Neuron (in vitro differentiated cells): ENCODE measurements around the gene EEFSEC.

Experiments used
- H2AFZ ChIP-seq: one replicate; pipeline ENCODE4 v1.6.1; 2013; ENCODE audit warnings: low read depth, mild to moderate bottlenecking, inconsistent platforms, low read length, moderate library complexity
- H3K27me3 ChIP-seq: one replicate; pipeline ENCODE4 v1.6.1; 2013; ENCODE audit warnings: low read length; ENCODE audit not compliant: insufficient read depth
- H3K36me3 ChIP-seq: one replicate; pipeline ENCODE4 v1.6.1; 2013; ENCODE audit warnings: low read length; ENCODE audit not compliant: insufficient read depth
- H3K4me1 ChIP-seq: one replicate; pipeline ENCODE4 v1.6.1; 2013; ENCODE audit warnings: low read length; ENCODE audit not compliant: insufficient read depth
- H3K4me3 ChIP-seq: 2 replicates; pipeline ENCODE4 v1.5.1; 2013; ENCODE audit warnings: mild to moderate bottlenecking, low read length, moderate library complexity
- H3K9me3 ChIP-seq: one replicate; pipeline ENCODE4 v1.6.1; 2013; ENCODE audit warnings: low read length

The EEFSEC gene

DNA sequence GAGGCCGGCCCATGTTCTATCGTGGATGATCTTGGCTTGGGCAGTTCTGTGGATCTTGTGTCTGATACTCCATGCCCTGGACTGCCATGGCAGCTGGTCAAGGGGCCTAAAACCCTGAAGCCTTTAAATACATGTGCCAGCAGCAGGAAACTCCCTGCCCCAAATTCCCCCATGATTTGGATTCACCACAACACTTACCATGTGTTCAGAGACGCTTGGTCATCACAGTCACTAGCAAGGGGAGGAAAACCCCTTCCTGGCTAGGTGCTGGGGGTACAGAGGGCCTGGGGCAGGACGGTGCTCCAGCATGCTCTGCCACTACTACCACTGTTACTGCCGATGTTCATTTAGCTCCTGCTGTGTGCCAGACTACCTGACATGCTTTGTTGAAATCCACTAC is 219.0 kb downstream of the EEFSEC start:
- Histone ChIP-seq H3K9me3 (no peaks in the 10 kb centered on the region), H2AFZ (no peak overlapping the region), H3K4me3 (no peak overlapping the region), H3K4me1 (peaks cover 2% of the 10 kb centered on the region), H3K36me3 (no peaks in the 10 kb centered on the region), H3K27me3 (no peaks in the 10 kb centered on the region)

DNA sequence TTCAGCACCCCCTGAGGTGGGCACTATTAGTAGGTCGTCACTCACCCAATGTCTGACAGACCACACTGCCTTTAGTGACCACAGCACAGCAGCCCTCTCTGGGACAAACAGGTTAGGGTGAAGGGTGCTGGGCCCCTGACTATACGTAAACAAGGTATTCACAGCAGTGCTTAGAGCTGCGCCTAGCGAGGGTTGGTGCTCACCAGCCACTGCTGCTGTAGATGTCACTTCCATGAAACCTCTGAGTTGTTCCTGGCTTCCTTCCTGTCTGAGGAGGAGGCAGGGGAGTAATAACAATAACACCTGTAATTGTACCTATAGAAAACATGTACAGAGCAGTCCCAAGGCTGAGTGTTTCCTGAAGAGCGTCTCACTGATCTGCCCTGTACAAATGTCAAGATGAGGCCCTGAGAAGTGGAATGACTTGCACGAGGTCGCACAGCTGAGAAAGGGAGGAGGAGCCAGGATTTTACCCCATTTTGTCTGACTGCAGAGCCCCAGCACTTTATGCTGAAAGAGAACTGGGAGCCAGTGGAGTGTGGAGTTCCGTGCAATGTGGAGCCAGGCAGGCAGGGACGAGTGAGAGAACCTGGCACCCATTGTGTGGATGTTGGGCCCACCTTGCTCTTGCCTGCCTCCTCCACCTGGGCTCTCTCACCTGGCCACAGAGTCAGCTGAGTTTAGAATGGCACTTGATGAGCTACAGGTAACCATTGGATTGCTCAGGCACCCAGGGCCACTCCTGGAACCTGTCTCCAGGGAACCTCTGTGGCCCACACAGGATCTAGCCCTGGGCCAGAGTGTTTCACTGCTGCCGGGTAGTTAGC is 219.6 kb downstream of the EEFSEC start:
- Histone ChIP-seq H2AFZ (no peak overlapping the region), H3K4me1 (peaks cover 2% of the 10 kb centered on the region), H3K4me3 (no peak overlapping the region), H3K9me3 (no peaks in the 10 kb centered on the region), H3K27me3 (no peaks in the 10 kb centered on the region), H3K36me3 (no peaks in the 10 kb centered on the region)

DNA sequence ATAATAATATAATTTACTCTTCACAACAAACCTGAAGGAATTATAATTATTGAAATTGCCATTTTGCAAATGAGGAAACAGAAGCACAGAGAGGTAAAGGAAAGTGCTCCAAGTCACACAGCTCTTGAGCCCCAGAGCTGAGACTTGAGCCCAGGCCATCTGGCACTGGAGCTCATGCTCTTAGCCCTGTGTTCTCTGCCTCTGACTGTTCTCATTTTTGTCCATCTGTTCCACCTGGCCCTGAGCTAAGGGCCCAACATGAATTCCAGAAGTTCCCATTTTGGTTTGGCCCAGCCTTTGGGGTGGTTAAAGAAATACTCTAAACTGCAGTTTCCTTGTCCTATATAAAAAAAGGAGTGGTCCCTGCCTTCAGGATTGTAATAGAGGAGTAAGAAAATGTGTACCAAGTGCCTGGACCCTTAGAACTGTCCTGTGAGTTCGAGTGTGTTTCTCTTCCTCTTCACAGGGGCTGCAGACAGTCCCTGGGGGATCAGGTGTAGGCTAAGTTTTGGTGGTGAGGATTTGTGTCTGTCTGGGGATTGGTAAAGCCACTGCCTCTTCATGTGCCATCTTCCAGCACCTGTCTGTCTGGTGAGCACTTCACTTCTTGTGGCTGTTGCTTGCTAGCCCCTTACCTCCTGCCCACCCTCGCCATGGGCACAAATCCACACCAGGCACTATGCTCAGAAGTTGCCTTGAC is 221.6 kb downstream of the EEFSEC start:
- no peak overlapping the region for H3K4me3 ChIP-seq
- H3K4me1 ChIP-seq, result peaks cover 2% of the 10 kb centered on the region
- H2AFZ ChIP-seq, result no peak overlapping the region
- H3K36me3 ChIP-seq, result no peaks in the 10 kb centered on the region
- H3K27me3 ChIP-seq, result no peaks in the 10 kb centered on the region
- no peaks in the 10 kb centered on the region for H3K9me3 ChIP-seq

DNA sequence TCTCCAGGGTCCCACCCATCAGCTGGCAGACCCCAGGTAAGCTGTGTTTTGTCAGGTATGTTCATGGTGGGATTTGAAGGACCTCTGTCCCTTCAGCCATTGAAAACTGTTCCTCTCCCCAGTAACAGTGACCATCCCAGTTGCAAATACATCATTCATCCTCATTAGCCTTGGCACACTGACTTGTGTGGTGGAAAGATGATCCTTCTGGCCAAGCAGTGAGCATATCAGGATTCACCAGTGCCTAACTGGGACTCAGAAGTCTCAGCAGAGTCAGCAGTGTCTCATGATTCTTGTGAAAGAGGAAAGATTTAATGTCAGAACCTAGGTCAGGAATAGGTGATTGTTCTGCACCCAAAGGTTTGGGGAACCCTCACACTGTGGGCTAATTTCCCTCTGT is 223.2 kb downstream of the EEFSEC start:
- no peaks in the 10 kb centered on the region for H3K27me3 ChIP-seq
- no peak overlapping the region for H3K4me3 ChIP-seq
- peaks cover 2% of the 10 kb centered on the region for H3K4me1 ChIP-seq
- no peaks in the 10 kb centered on the region for H3K36me3 ChIP-seq
- no peak overlapping the region for H2AFZ ChIP-seq
- H3K9me3 ChIP-seq, result no peaks in the 10 kb centered on the region

DNA sequence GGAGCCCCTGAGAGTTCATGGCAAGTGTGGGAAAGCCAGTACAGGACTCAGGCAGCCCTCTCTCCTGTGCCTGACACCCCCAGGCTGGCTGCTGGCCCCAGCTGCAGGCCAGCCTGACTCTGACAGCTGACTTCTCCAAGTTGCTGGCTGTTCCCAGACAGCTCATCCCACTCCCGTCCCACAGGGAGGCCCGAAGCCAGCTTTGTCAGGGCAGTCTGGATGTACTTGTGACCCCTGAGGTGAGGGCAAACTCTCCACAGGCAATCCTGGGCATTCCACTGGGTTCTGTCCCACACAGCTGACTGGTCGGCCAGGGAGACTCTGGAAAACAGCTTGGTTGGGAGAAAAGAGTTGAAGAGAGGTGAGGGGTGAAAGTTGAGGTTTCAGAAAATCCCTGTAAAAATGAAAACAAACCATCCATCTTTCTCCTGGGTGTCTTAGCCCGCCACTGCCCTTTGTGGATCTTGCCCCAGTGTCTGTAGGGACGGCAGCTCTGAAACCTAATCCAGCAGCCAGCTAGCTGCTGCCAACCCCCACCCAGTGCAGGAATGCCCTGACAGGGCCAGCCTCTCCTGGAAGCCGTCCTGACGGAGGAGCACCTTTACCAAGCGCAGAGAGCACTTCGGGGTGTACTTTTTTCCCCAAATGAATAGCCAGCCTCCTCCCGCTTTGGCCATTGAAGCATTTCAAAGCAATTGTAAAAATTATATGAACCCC is 225.5 kb downstream of the EEFSEC start:
- Histone ChIP-seq H3K9me3 (no peaks in the 10 kb centered on the region), H3K36me3 (no peaks in the 10 kb centered on the region), H3K4me3 (no peak overlapping the region)

DNA sequence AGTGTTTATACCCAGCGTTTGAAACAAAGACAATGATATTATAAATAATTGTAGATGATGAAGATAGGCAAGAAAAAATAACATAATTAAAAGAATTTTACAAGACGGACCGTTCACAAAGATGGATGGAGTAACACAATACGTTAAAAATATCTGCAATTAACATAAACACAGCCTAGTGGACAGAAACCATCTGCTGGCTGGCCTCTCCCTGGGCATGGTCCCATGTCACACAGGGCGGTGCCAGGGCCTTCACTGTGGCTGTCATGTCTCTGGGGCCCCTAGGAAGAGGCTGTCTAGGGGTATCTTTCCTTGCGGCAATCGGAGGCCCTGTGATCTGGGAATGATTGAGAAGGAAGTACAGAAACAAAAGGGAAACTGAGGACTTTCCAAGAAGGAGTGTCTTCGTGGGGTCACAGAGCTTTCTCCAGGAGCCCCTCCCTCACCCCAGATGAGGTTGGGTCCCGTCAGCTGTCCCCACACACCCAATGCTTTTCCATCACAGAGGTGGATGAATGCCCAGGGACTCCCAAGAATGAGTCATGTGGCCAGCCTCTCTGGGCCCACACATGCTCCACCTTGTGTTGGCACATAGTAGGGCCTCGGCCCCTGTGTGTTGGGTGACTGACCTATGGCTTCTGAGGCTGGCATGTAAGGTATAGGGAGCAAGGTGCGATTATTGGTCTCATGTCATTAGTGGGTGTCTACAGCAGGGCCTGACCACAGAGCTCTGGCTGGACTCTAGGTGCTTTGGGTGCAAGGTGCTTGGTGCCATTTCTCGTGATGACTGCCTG is 226.3 kb downstream of the EEFSEC start:
- peaks cover 2% of the 10 kb centered on the region for H3K4me1 ChIP-seq
- H3K36me3 ChIP-seq, result no peaks in the 10 kb centered on the region
- H3K27me3 ChIP-seq, result no peaks in the 10 kb centered on the region
- no peaks in the 10 kb centered on the region for H3K9me3 ChIP-seq
- H2AFZ ChIP-seq, result no peak overlapping the region
- no peak overlapping the region for H3K4me3 ChIP-seq

More for the DNA sequence above, 225.5 kb downstream of the EEFSEC start:
- H3K27me3 ChIP-seq, result no peaks in the 10 kb centered on the region
- H3K4me1 ChIP-seq, result peaks cover 2% of the 10 kb centered on the region
- no peak overlapping the region for H2AFZ ChIP-seq

DNA sequence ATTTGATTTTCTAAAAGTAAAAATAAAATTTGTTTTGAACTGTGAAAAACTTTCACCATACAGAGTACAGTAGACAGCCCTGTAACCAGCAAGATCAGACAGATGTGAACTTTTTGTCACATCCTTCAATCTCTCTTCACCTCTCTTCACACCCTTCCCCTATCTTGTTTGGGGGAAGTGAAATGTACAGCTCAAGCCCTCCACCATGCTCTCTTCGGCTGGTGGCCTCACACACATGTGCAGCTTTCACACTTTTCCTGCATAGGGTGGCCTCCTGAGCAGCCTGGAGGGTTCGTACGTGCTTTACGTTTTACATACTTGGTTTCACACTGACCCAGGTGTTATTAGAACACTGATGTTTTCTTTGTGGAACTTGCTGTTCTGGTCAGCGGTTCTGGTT is 227.0 kb downstream of the EEFSEC start:
- Histone ChIP-seq H3K4me1 (peaks cover 2% of the 10 kb centered on the region), H3K4me3 (no peak overlapping the region), H3K27me3 (no peaks in the 10 kb centered on the region), H3K36me3 (no peaks in the 10 kb centered on the region), H3K9me3 (no peaks in the 10 kb centered on the region), H2AFZ (no peak overlapping the region)

DNA sequence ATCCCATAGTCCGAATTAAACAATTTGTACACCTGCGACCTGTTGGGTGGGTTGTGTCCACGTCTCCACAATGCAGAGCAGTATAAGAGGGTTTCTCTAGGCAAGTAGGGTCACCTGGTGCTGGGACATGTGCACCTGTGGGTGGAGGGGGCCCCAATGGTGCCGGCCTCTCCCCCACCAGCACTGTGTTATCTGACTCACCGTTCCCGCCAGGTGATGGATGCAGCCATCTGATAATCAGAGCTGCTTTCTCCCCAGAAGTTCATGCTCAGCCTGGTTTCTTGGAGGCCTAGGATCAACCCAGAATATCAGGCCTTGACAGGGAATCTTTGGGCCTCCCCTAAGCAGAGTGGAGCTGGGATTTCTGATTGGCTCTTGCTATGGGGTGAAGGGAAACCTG is 227.4 kb downstream of the EEFSEC start:
- Histone ChIP-seq H3K4me1 (peaks cover 2% of the 10 kb centered on the region), H3K9me3 (no peaks in the 10 kb centered on the region), H3K27me3 (no peaks in the 10 kb centered on the region), H2AFZ (no peak overlapping the region), H3K36me3 (no peaks in the 10 kb centered on the region), H3K4me3 (no peak overlapping the region)

DNA sequence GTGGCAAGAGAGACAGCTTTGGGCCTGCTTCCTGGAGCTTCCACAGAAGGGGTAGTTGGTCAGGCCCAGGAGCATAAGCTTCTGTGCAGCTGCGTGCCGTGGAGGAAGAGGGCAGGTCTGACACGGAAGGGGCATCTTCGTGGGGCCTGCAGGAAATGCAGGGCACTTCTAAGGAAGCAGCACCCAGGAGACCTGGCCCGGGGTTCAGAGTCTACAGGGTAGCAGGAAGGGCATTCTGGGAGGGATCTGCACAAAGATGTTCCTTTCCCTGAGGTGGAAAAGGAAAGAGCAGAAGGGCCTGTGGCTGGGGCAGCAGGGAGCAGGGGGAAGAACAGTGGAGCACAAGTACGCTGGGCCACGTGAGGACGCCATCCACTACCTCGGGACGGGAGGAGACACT is 228.3 kb downstream of the EEFSEC start:
- Histone ChIP-seq H3K9me3 (no peaks in the 10 kb centered on the region), H3K27me3 (no peaks in the 10 kb centered on the region), H3K4me3 (no peak overlapping the region), H3K4me1 (peaks cover 2% of the 10 kb centered on the region), H3K36me3 (no peaks in the 10 kb centered on the region), H2AFZ (no peak overlapping the region)

DNA sequence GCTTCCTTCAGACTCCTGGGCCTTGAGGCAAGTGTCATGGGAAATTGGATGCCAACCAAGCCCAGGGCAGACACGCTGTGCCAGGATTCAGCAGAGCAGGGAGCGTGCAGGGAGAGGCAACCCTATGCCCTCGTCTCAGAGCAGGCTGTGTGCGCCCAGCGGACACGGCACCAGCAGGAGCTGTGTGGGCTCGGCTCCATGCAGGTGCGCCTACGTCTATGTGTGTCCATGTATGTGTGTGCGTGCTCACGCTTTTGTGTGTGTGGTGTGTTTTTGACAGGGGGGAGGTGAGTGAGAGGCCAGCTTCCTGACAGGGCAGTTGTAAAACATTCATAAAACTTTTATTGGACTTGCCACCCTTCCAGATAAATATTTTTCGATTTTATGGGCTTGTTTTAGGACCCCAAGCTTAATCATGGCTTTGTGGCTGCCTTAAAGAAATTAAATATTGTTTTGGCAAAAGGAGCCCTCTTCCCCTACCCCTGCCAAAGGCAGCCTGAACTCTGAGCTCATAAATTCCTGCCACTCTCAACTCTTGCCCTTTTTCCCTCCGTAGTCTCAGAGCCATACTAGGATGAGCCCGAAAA is 229.0 kb downstream of the EEFSEC start:
- H3K36me3 ChIP-seq, result no peaks in the 10 kb centered on the region
- H2AFZ ChIP-seq, result no peak overlapping the region

DNA sequence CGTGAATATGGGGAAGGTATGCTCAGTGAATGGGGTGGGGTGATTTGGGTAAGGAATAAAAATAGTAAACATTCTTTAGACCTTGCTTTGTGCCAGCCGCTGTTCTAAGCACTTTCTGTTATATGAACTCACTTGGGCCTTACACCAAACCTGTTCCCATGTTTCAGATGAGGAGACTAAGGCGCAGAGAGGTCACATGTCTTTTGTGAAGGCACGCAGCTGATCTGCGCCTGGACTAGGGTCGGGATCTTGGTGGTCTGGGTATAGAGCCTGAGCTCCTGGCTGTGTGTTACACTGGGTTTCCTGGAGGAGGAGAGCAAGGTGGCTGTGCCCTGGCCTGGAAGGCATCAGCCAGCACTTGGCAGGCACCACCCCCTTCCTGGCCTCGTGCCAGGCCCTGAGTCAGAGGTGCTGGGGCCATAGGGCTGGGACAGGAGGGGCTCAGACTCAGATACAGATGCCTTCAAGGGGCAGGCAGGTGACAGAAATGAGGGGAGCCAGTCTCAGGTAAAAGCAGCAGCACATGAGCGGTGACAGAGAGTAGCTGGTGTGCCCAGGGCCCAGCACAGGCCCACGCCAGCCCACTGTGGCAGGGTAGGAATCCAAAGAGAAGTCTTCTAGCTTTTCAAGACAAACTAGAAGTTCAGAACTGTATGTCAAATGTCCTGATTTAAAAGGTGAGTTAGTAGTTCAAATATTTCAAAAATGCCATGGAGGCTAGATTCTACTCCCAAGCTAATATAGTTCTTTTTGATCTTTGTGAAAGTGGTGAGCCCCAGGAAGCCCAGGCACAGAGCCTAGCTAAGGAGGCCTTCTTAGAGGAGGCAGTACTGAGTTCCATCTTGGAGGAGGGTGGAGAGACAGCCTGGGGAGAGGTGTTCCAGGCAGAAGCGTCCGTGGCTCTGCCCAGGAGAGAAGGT is 230.3 kb downstream of the EEFSEC start:
- Histone ChIP-seq H2AFZ (no peak overlapping the region), H3K4me1 (no peaks in the 10 kb centered on the region)

More for the DNA sequence above, 229.0 kb downstream of the EEFSEC start:
- Histone ChIP-seq H3K4me3 (no peak overlapping the region), H3K27me3 (no peaks in the 10 kb centered on the region), H3K9me3 (no peaks in the 10 kb centered on the region), H3K4me1 (no peaks in the 10 kb centered on the region)

More for the DNA sequence above, 230.3 kb downstream of the EEFSEC start:
- H3K36me3 ChIP-seq, result no peaks in the 10 kb centered on the region
- no peak overlapping the region for H3K4me3 ChIP-seq
- no peaks in the 10 kb centered on the region for H3K27me3 ChIP-seq
- no peaks in the 10 kb centered on the region for H3K9me3 ChIP-seq
